HCT116 (cell line): ENCODE data around the gene CDKN2B-AS1.

Experiments
- EZH2 ChIP-seq: fragments of 200-600 bp; sonication (generic); IDR thresholded peaks from 2 replicates; pipeline ENCODE4 v1.6.1; 2017; ENCODE audit warnings: antibody characterized with exemption, mixed run types
- EZH2phosphoT487 ChIP-seq: fragments of 200-600 bp; IDR thresholded peaks from 2 replicates; pipeline ENCODE4 v1.6.1; 2018; ENCODE audit warnings: antibody characterized with exemption, borderline replicate concordance
- JUND ChIP-seq: IDR thresholded peaks from 2 replicates; pipeline ENCODE4 v1.6.1; 2012
- POLR2A ChIP-seq: IDR thresholded peaks from 2 replicates; pipeline ENCODE4 v1.7.0; 2011; ENCODE audit warnings: borderline replicate concordance; ENCODE audit not compliant: insufficient read depth, insufficient read length; ENCODE audit errors: extremely low read depth
- POLR2AphosphoS5 ChIP-seq: IDR thresholded peaks from 2 replicates; pipeline ENCODE4 v1.6.1; 2011; ENCODE audit warnings: mild to moderate bottlenecking, low read depth, low read length, moderate library complexity
- RAD21 ChIP-seq: IDR thresholded peaks from 2 replicates; pipeline ENCODE4 v1.6.1; 2012; ENCODE audit warnings: low read depth, mild to moderate bottlenecking
- REST ChIP-seq: IDR thresholded peaks from 2 replicates; pipeline ENCODE4 v1.6.1; 2012; ENCODE audit warnings: low read depth
- SP1 ChIP-seq: IDR thresholded peaks from 2 replicates; pipeline ENCODE4 v1.6.1; 2012; ENCODE audit warnings: low read depth
- TCF7L2 ChIP-seq: IDR thresholded peaks from 2 replicates; pipeline ENCODE4 v1.7.0; 2011; ENCODE audit warnings: borderline replicate concordance, inconsistent platforms; ENCODE audit not compliant: insufficient read depth, insufficient read length; ENCODE audit errors: extremely low read depth
- YY1 ChIP-seq: IDR thresholded peaks from 2 replicates; pipeline ENCODE4 v1.6.1; 2011; ENCODE audit warnings: low read length, low read depth, moderate library complexity, mild to moderate bottlenecking; ENCODE audit not compliant: insufficient replicate concordance; ENCODE audit errors: extremely low read depth
- ZBTB33 ChIP-seq: IDR thresholded peaks from 2 replicates; pipeline ENCODE4 v1.6.1; 2011; ENCODE audit warnings: mild to moderate bottlenecking, low read length, moderate library complexity; ENCODE audit not compliant: insufficient replicate concordance; ENCODE audit errors: extremely low read depth
- ZFX ChIP-seq: fragments of 450-650 bp; IDR thresholded peaks from 2 replicates; pipeline ENCODE4 v1.6.1; 2017
- ZNF274 ChIP-seq: fragments of 200-500 bp; sonication (Bioruptor generic); IDR thresholded peaks from 2 replicates; pipeline ENCODE4 v1.6.1; 2014; ENCODE audit warnings: mild to moderate bottlenecking, low read depth, low read length, inconsistent platforms
- TF ChIP-seq, protein P1 (sequence below), 3 experiments: fragments of 200-600 bp in 1 of 3; sonication (generic) in 1 of 3; IDR thresholded peaks in 2 of 3; conservative IDR thresholded peaks in 1 of 3; 2 replicates each; pipeline ENCODE4 v1.5.1; 2012 to 2017; ENCODE audit warnings: low read depth in 2 of 3, low read length in 2 of 3, antibody characterized with exemption in 1 of 3, borderline replicate concordance in 1 of 3, control low read depth in 1 of 3, mild to moderate bottlenecking in 1 of 3, mixed read lengths in 1 of 3, mixed run types in 1 of 3, moderate library complexity in 1 of 3; ENCODE audit not compliant: insufficient read depth in 1 of 3

DNA sequence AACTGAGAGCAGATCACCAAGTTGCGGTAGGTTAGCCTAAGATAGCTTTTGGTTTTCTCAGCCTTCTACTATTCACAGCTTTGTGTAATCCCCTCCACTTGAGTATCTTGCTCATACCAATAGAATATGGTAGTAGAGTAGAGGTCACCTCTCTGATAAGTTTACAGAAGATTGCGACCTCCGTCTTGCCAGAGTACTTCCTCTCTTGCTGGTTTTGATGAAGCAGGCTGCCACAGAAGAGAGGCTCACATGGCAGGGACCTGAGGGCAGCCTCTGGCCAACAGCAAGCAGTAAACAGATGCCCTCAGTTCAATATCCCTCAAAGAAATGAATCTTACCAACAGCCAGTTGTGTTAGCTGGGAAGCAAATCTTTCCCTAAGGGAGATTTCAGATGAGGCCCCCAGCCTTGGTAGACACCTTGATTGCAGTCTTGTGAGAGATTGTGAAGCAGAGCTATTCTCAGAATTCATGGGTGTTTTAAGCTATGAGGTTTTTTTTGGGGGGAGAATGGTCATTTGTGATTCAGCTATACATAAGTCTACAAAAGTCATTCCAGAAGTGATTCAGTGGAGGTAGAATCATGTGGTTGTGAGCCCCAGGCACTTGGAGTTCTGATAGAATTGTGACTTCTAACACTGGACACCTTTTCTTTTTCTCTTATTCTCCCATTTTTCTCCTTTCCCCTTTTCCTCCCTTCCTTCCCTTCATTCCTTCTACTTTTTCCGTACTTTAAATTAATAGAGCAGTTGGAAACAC, 37.2 kb downstream of the CDKN2B-AS1 start:
- no peak for TF ChIP-seq JUND
- TF ChIP-seq, protein P1, sequence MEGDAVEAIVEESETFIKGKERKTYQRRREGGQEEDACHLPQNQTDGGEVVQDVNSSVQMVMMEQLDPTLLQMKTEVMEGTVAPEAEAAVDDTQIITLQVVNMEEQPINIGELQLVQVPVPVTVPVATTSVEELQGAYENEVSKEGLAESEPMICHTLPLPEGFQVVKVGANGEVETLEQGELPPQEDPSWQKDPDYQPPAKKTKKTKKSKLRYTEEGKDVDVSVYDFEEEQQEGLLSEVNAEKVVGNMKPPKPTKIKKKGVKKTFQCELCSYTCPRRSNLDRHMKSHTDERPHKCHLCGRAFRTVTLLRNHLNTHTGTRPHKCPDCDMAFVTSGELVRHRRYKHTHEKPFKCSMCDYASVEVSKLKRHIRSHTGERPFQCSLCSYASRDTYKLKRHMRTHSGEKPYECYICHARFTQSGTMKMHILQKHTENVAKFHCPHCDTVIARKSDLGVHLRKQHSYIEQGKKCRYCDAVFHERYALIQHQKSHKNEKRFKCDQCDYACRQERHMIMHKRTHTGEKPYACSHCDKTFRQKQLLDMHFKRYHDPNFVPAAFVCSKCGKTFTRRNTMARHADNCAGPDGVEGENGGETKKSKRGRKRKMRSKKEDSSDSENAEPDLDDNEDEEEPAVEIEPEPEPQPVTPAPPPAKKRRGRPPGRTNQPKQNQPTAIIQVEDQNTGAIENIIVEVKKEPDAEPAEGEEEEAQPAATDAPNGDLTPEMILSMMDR (IDR thresholded peaks at IDR 0.05 in 2 of 3, conservative IDR thresholded peaks at IDR 0.05 in 1 of 3; ENCODE audit: borderline replicate concordance in 1 of 3, insufficient read depth in 1 of 3, low read depth in 2 of 3, low read length in 2 of 3) = no peak
- no peak for TF ChIP-seq ZBTB33
- no peak for TF ChIP-seq POLR2A
- TF ChIP-seq YY1 = no peak
- no peak for TF ChIP-seq ZNF274
- TF ChIP-seq POLR2AphosphoS5 = no peak
- TF ChIP-seq RAD21 = no peak
- no peak for TF ChIP-seq REST
- no peak for TF ChIP-seq ZFX
- no peak for TF ChIP-seq EZH2phosphoT487
- TF ChIP-seq TCF7L2 = no peak
- TF ChIP-seq EZH2 = no peak
- TF ChIP-seq SP1 = no peak
